SK-N-MC (cell line): ENCODE measurements around the gene ERBIN.

Experiments used
- EZH2 ChIP-seq: fragments of 200-600 bp; sonication (generic); IDR thresholded peaks from one replicate; pipeline ENCODE4 v1.6.1; 2017; ENCODE audit warnings: antibody characterized with exemption
- POLR2AphosphoS5 ChIP-seq: IDR thresholded peaks from 2 replicates; pipeline ENCODE4 v1.6.1; 2012; ENCODE audit warnings: mild to moderate bottlenecking, low read depth, low read length, borderline replicate concordance

DNA sequence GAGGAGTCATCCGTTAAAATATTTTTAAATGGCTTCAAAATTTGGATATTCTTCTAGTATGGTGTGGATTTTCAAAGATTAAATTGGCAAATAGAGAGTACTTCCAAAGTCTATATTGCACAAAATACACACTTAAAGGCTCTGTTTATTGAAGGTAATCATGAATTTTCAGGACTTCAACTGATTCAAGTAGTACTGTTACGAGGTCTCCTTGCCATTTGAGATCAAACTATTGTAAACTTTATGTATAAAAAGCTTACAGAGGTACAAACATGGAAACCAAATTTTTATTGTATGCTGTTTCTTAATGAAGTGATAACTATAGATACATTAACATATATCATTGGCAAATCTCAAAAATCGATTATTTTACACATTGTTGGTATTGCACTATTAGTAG, 2.5 kb downstream of the ERBIN start:
- TF ChIP-seq EZH2 (no peak), POLR2AphosphoS5 (no peak)
